Kidney (tissue), 14 donors: ENCODE measurements around the gene MARCHF4. TPM values are rescaled to one million over a fixed set of nuclear protein-coding genes. Genes with fewer than 3 reads are reported as not detected.

ENCODE experiments used
- DNase-seq, 5 donors: peaks; one replicate each; pipeline ENCODE4 v3.0.0-alpha.2; 2013 to 2020
- FAIRE-seq: peaks from 2 replicates; lab custom pipeline; 2012; peaks lifted over from hg19 to GRCh38; lab: Jason Lieb, UNC
- H3K27ac ChIP-seq, 2 donors: one replicate each; pipeline ENCODE4 v1.7.0; 2013; ENCODE audit warnings: low read depth in 2 of 2, low read length in 2 of 2, inconsistent platforms in 1 of 2
- H3K27me3 ChIP-seq: one replicate; pipeline ENCODE4 v1.7.1; 2013; ENCODE audit warnings: low read length, inconsistent platforms; ENCODE audit not compliant: control insufficient read depth, insufficient read depth
- H3K36me3 ChIP-seq, 3 donors: one replicate each; pipeline versions ENCODE4 v1.7.0 to v1.7.1; 2013; ENCODE audit warnings: low read length in 3 of 3, control low read depth in 1 of 3, inconsistent platforms in 1 of 3; ENCODE audit not compliant: insufficient read depth in 3 of 3, control insufficient read depth in 2 of 3
- H3K4me1 ChIP-seq, 3 donors: one replicate each; pipeline versions ENCODE4 v1.7.0 to v1.7.1; 2013; ENCODE audit warnings: low read length in 3 of 3, inconsistent platforms in 1 of 3, low read depth in 1 of 3; ENCODE audit not compliant: control insufficient read depth in 2 of 3, insufficient read depth in 2 of 3
- H3K4me3 ChIP-seq, 3 donors: one replicate each; pipeline versions ENCODE4 v1.7.0 to v1.8.1; 2013; ENCODE audit warnings: low read length in 3 of 3, control low read depth in 1 of 3, inconsistent platforms in 1 of 3
- H3K9ac ChIP-seq, 3 donors: one replicate each; pipeline versions ENCODE4 v1.7.0 to v1.7.1; 2013; ENCODE audit warnings: low read length in 3 of 3, control low read depth in 1 of 3, inconsistent platforms in 1 of 3
- H3K9me3 ChIP-seq, 3 donors: one replicate each; pipeline versions ENCODE4 v1.7.0 to v1.7.1; 2013; ENCODE audit warnings: low read length in 3 of 3, control low read depth in 1 of 3, inconsistent platforms in 1 of 3; ENCODE audit not compliant: control insufficient read depth in 2 of 3, insufficient read depth in 1 of 3
- CTCF ChIP-seq: IDR thresholded peaks from 3 replicates; pipeline ENCODE4 v1.5.1; 2012; ENCODE audit warnings: mild to moderate bottlenecking, moderate library complexity, borderline replicate concordance; ENCODE audit not compliant: insufficient read depth; ENCODE audit errors: extremely low read depth
- intact Hi-C: fragments of 100-400 bp; cut with DNase I; formaldehyde crosslinking; loops from one replicate; pipeline ENCODE4 v1.11.1; 2022
- polyA plus RNA-seq: library from polyadenylated mRNA; stranded (reverse); fragments of 350-450 nt; fragmentation: Illumina TruSeq; extraction: RNeasy Lipid Tissue Mini Kit (QIAGEN cat#74804); gene quantifications from one replicate; pipeline ENCODE4 v1.2.3, GENCODE V29; 2014; ENCODE audit warnings: low read depth, low replicate concordance; ENCODE audit not compliant: insufficient read depth
- total RNA-seq: library from RNA; stranded (reverse); fragmentation: NEBNext Ultra II Directional; extraction: Animal tissue kit (Norgen Biotek cat#: 25700); gene quantifications from one replicate; pipeline ENCODE4 v1.2.1, GENCODE V29; 2021
- donor health status: control.
- donor health status: control.
- donor health status: control.
- donor health status: control.
- donor health status: control.
- donor health status: DM: yes; HTN: yes; CAD: no.
- donor health status: Normal renal cell carcinoma (clear cell type).

MARCHF4 gene
- total and polyA plus RNA-seq, 2 donors from 2014 or later: 0.09 TPM; not detected in 1

DNA sequence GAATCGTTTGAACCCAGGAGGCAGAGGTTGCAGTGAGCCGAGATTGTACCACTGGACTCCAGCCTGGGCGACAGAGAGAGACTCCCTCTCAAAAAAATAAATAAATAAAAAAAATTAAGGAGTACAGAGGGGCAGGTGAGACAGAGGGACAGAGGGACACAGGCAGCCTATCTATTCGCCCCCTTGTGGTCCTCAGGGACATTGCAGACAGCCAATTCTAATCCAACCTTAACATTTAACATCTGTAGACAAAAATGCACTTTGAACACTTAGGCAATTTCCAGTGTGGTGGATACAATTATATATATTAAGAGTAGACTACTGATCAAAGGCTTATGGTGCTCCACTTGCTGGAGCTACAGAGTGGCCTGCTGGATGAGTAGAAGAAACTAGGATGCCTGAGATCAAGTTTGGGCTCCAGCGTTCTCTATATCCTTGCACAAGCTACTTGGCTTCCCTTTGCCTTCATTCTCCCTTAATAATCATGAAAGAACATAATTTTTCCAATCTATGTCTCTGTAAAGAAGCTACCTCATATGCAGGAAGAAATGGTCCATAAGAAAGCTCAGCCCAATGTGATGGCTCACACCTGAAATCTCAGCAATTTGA is 31.8 kb upstream of the MARCHF4 start:
- FAIRE-seq (no peak), DNase-seq (peak in 1 of 5 donors; percentile 19)
- H3K9ac ChIP-seq: no peak overlapping the region
- intact Hi-C loops: no loop called here
- peaks cover 0 to 5% (median 0%) of the 10 kb centered on the region in 3 donors for H3K9me3 ChIP-seq
- H3K27me3 ChIP-seq: no peaks in the 10 kb centered on the region
- H3K36me3 ChIP-seq: no peaks in the 10 kb centered on the region
- no peak overlapping the region for H3K27ac ChIP-seq
- H3K4me1 ChIP-seq: no peaks in the 10 kb centered on the region
- no peak overlapping the region for H3K4me3 ChIP-seq
- TF ChIP-seq CTCF: peak; percentile 82

DNA sequence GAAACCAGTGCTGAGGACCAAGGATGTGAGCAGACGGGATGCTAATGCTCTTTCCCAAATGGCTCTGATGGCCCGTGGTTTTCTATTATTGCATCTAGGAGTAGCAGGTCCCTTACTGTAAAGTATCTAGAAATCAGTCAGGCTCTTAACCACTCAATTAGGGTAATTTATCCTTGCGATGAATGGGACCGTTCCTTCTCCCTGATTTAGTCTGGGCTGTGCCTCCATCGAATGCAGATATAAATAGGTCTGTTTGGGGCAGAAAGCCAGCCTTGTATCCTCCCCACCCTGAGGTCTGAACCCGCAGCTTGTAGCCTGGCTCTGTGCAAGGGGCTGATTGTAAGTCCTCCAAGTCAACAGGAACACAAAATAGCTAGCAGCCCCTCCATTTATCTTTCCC is 30.5 kb upstream of the MARCHF4 start:
- no peaks in the 10 kb centered on the region for H3K36me3 ChIP-seq
- H3K4me3 ChIP-seq: no peak overlapping the region
- no peak overlapping the region for H3K9ac ChIP-seq
- no peak for DNase-seq
- TF ChIP-seq CTCF: no peak
- no peak for FAIRE-seq
- H3K27ac ChIP-seq: no peak overlapping the region
- H3K4me1 ChIP-seq: no peaks in the 10 kb centered on the region
- H3K9me3 ChIP-seq: peaks cover 0 to 5% (median 0%) of the 10 kb centered on the region in 3 donors
- no peaks in the 10 kb centered on the region for H3K27me3 ChIP-seq
- intact Hi-C loops: no loop called here

- DNase-seq (peak in 2 of 5 donors; percentile 23 to 45), FAIRE-seq (no peak)
- Histone ChIP-seq H3K27ac (no peak overlapping the region), H3K4me1 (no peaks in the 10 kb centered on the region), H3K9me3 (peaks cover 0 to 5% (median 0%) of the 10 kb centered on the region in 3 donors), H3K27me3 (no peaks in the 10 kb centered on the region), H3K9ac (no peak overlapping the region), H3K36me3 (no peaks in the 10 kb centered on the region), H3K4me3 (no peak overlapping the region)
- intact Hi-C loops: no loop called here
- TF ChIP-seq CTCF: no peak
Measured at GRCh38 chr2:216399621-216400020, 27.3 kb upstream of the MARCHF4 start.

- Histone ChIP-seq H3K27ac (no peak overlapping the region), H3K9me3 (no peaks in the 10 kb centered on the region), H3K9ac (no peak overlapping the region), H3K36me3 (no peaks in the 10 kb centered on the region), H3K4me1 (no peaks in the 10 kb centered on the region), H3K27me3 (no peaks in the 10 kb centered on the region), H3K4me3 (no peak overlapping the region)
- DNase-seq: no peak
- TF ChIP-seq CTCF: no peak
- no peak for FAIRE-seq
- intact Hi-C loops: no loop called here
Measured at GRCh38 chr2:216394881-216395280, 22.6 kb upstream of the MARCHF4 start.
